Embryonic facial prominence (tissue), 1 donor: ENCODE results near the gene CRISP2.
"Not testable (repeated sequence)": the region's sequence is repeated elsewhere in the genome, so short reads cannot be mapped to it uniquely, and the experiment has no call there.

Experiments
- DNase-seq: peaks from one replicate; pipeline ENCODE4 v3.0.0-alpha.2; 2016; ENCODE audit errors: extremely low spot score

CRISP2 gene

GRCh38 chr6:49713346-49713745, at the start of gene CRISP2:
CRISP2 (minus strand) TSS chr6:49713543; CDS start chr6:49709196, 4,347 bp downstream.
- DNase-seq: no peak

GRCh38 chr6:49744259-49744658, 30.9 kb upstream of the CRISP2 start, which contains the start of gene CRISP3:
CRISP3 (minus strand) TSS chr6:49744388; CDS start chr6:49744367, 21 bp downstream.
- no peak for DNase-seq

- DNase-seq: no peak
These were observed 30.1 kb upstream of the CRISP2 start for GRCh38 chr6:49743429-49743828.

GRCh38 chr6:49739423-49739822, 26.1 kb upstream of the CRISP2 start:
- no peak for DNase-seq

GRCh38 chr6:49736017-49736508, 22.7 kb upstream of the CRISP2 start:
- no peak for DNase-seq

GRCh38 chr6:49733680-49734079, 20.3 kb upstream of the CRISP2 start:
- no peak for DNase-seq

- DNase-seq: no peak
These were observed 19.4 kb upstream of the CRISP2 start for GRCh38 chr6:49732781-49733180.

- no peak for DNase-seq
These were observed 16.9 kb upstream of the CRISP2 start for GRCh38 chr6:49730251-49730650.

GRCh38 chr6:49723917-49724316, 10.6 kb upstream of the CRISP2 start:
- not testable (repeated sequence) for DNase-seq

- DNase-seq: no peak
These were observed 8.0 kb upstream of the CRISP2 start for GRCh38 chr6:49721297-49721696.

GRCh38 chr6:49720372-49720771, 7.0 kb upstream of the CRISP2 start:
- no peak for DNase-seq

GRCh38 chr6:49698478-49698877, 14.9 kb downstream of the CRISP2 start:
- no peak for DNase-seq

- no peak for DNase-seq
These were observed 19.8 kb downstream of the CRISP2 start for GRCh38 chr6:49693512-49693911.

GRCh38 chr6:49692534-49692933, 20.8 kb downstream of the CRISP2 start:
- DNase-seq: no peak

GRCh38 chr6:49676671-49677281, 36.6 kb downstream of the CRISP2 start:
- DNase-seq: no peak

- DNase-seq: no peak
These were observed 37.5 kb downstream of the CRISP2 start for GRCh38 chr6:49675816-49676215.

GRCh38 chr6:49668083-49668511, 45.2 kb downstream of the CRISP2 start:
- DNase-seq: no peak

GRCh38 chr6:49666930-49667757, 46.2 kb downstream of the CRISP2 start:
- DNase-seq: no peak

GRCh38 chr6:49666480-49666879, 46.9 kb downstream of the CRISP2 start:
- no peak for DNase-seq

- no peak for DNase-seq
These were observed 48.5 kb downstream of the CRISP2 start for GRCh38 chr6:49664817-49665216.

- not testable (repeated sequence) for DNase-seq
These were observed 49.3 kb downstream of the CRISP2 start for GRCh38 chr6:49664054-49664453.

- DNase-seq: no peak
These were observed 50.5 kb downstream of the CRISP2 start for GRCh38 chr6:49662892-49663261.
